Liver (tissue), 3 donors: ENCODE results near the gene TACO1.

Source experiments
- GABPA ChIP-seq, 2 donors: IDR thresholded peaks in 1 of 2; conservative IDR thresholded peaks in 1 of 2; 2 replicates each; pipeline ENCODE4 v1.6.1; 2016; ENCODE audit warnings: antibody characterized with exemption in 2 of 2, mild to moderate bottlenecking in 1 of 2, moderate library complexity in 1 of 2
- TF ChIP-seq, protein P1 (sequence below): fragments of 150-350 bp; IDR thresholded peaks from 2 replicates; pipeline ENCODE4 v1.5.1; 2017; ENCODE audit warnings: improper control_type of control experiment, low read depth, low read length; ENCODE audit not compliant: missing input control
- donor health status: healthy.
- donor health status: healthy.

DNA sequence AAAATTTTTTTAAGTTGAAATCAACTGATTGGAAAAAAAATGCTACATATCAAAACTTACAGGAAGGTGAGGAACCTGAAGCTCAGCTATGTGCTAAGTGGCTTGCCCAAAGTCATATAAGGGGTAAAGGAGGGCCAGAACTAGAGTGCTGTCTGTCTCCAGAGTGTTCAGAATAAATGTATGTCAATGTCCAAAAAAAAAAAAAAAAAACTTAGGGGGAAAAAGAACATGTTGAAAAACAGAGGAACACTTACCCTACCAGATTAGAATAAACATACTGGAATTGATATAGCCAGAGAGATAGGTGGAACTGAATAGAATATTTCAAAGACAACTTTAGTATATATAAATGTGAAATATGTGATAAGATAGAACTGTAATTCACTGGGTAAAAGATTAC, 38.9 kb upstream of the TACO1 start:
- TF ChIP-seq GABPA (IDR thresholded peaks at IDR 0.05 in 1 of 2, conservative IDR thresholded peaks at IDR 0.05 in 1 of 2), result no peak
- TF ChIP-seq, protein P1, sequence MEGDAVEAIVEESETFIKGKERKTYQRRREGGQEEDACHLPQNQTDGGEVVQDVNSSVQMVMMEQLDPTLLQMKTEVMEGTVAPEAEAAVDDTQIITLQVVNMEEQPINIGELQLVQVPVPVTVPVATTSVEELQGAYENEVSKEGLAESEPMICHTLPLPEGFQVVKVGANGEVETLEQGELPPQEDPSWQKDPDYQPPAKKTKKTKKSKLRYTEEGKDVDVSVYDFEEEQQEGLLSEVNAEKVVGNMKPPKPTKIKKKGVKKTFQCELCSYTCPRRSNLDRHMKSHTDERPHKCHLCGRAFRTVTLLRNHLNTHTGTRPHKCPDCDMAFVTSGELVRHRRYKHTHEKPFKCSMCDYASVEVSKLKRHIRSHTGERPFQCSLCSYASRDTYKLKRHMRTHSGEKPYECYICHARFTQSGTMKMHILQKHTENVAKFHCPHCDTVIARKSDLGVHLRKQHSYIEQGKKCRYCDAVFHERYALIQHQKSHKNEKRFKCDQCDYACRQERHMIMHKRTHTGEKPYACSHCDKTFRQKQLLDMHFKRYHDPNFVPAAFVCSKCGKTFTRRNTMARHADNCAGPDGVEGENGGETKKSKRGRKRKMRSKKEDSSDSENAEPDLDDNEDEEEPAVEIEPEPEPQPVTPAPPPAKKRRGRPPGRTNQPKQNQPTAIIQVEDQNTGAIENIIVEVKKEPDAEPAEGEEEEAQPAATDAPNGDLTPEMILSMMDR, result no peak
